Right lobe of liver (tissue), 6 donors: ENCODE results near the gene BCL10. TPM values are rescaled to one million over a fixed set of nuclear protein-coding genes. Genes with fewer than 3 reads are reported as not detected.

Experiments
- ATAC-seq, 4 donors: fragments of 200-7000 bp; cut with Tn5 transposase; one replicate each; pipeline ENCODE4 v1.9.1; 2020; ENCODE audit warnings: mild to moderate bottlenecking in 4 of 4, moderate library complexity in 4 of 4
- DNase-seq, 3 donors: peaks; one replicate each; pipeline ENCODE4 v3.0.0-alpha.2; 2020
- H3K27ac ChIP-seq, 3 donors: fragments of 200-600 bp; one replicate each; pipeline ENCODE4 v1.8.0; 2022
- H3K27me3 ChIP-seq, 2 donors: fragments of 200-600 bp; one replicate each; pipeline ENCODE4 v1.8.0; 2022
- H3K36me3 ChIP-seq, 4 donors: fragments of 200-600 bp; sonication (generic) in 1 of 4; one replicate each; pipeline versions ENCODE4 v1.5.1 to v1.8.0; 2017 to 2022; ENCODE audit warnings: control low read depth in 1 of 4
- H3K4me1 ChIP-seq, 4 donors: fragments of 200-600 bp; sonication (generic) in 1 of 4; one replicate each; pipeline versions ENCODE4 v1.5.1 to v1.8.0; 2017 to 2022; ENCODE audit warnings: control low read depth in 1 of 4
- H3K4me3 ChIP-seq, 3 donors: fragments of 200-600 bp; one replicate each; pipeline ENCODE4 v1.8.0; 2022
- H3K9me3 ChIP-seq, 4 donors: fragments of 200-600 bp; sonication (generic) in 1 of 4; one replicate each; pipeline versions ENCODE4 v1.5.1 to v1.8.0; 2017 to 2022; ENCODE audit warnings: control low read depth in 1 of 4
- CTCF ChIP-seq, 4 donors: fragments of 200-600 bp in 3 of 4; fragments of 450-650 bp in 1 of 4; IDR thresholded peaks; one replicate each; pipeline versions ENCODE4 v1.5.1 to v1.8.0; 2016 to 2022; ENCODE audit warnings: antibody characterized with exemption in 4 of 4, mild to moderate bottlenecking in 2 of 4
- POLR2A ChIP-seq: fragments of 450-650 bp; IDR thresholded peaks from one replicate; pipeline ENCODE4 v1.6.1; 2017; ENCODE audit warnings: antibody characterized with exemption, mild to moderate bottlenecking
- WGBS: methylation state at CpG from one replicate; pipeline ENCODE4 v1.1.6; 2018; ENCODE audit warnings: low coverage, low lambda C conversion rate; ENCODE audit not compliant: insufficient coverage; ENCODE audit errors: missing lambda C conversion rate; 5-methylcytosine and 5-hydroxymethylcytosine counted together
- intact Hi-C, 2 donors: fragments of 100-400 bp; cut with DNase I; formaldehyde crosslinking; loops; one replicate each; pipeline versions ENCODE4 v1.11.2 to v1.14.1; 2022
- small RNA-seq, 2 experiments: library from RNA; depleted of rRNA; stranded (forward); fragments of <200 nt; gene quantifications; one replicate each; pipeline ENCODE3, GENCODE V24; 2016
- total RNA-seq, 6 experiments: library from RNA; depleted of rRNA in 2 of 6; stranded (reverse); fragments of >200 nt in 2 of 6; fragmentation: NEBNext Ultra II Directional in 3 of 6; extraction: Animal tissue kit (Norgen Biotek cat#: 25700) in 3 of 6; gene quantifications; one replicate each; pipeline versions ENCODE4 v1.1.0 to v1.2.4, GENCODE V29; 2016 to 2023
- donor health status: DM: no; HTN: yes; CAD: no.
- donor health status: DM: no; HTN: no; CAD: no.
- donor health status: DM: no; HTN: no; CAD: no.
- donor health status: DM: no; HTN: yes; CAD: no.
- donor health status: DM: no; HTN: yes; CAD: no.

Gene BCL10
- total RNA-seq, 6 experiments from 2014 or later, result 7.3 to 14.1 (median 9.1) TPM

GRCh38 chr1:85220756-85221201 lies 55.7 kb downstream of the BCL10 start:
- 39% methylated on average over 7 of the region's 7 CpGs for WGBS
- no peak for ATAC-seq

GRCh38 chr1:85219853-85220610 lies 56.4 kb downstream of the BCL10 start:
- no peak for ATAC-seq
- no peaks in the 10 kb centered on the region for H3K36me3 ChIP-seq
- H3K4me1 ChIP-seq, result no peaks in the 10 kb centered on the region
- no peak for DNase-seq
- TF ChIP-seq POLR2A, result no peak
- no peak for TF ChIP-seq CTCF (IDR thresholded peaks at IDR 0.05)
- intact Hi-C loops, result no loop called here
- WGBS, result 67% methylated on average over 2 of the region's 2 CpGs
- no peaks in the 10 kb centered on the region for H3K9me3 ChIP-seq
- no peaks in the 10 kb centered on the region for H3K27me3 ChIP-seq
- no peak overlapping the region for H3K27ac ChIP-seq
- no peak overlapping the region for H3K4me3 ChIP-seq

More at GRCh38 chr1:85220756-85221201, 55.7 kb downstream of the BCL10 start:
- Histone ChIP-seq H3K4me3 (no peak overlapping the region), H3K4me1 (no peaks in the 10 kb centered on the region), H3K36me3 (no peaks in the 10 kb centered on the region), H3K27ac (no peak overlapping the region), H3K9me3 (no peaks in the 10 kb centered on the region), H3K27me3 (no peaks in the 10 kb centered on the region)
- no peak for TF ChIP-seq POLR2A
- no peak for TF ChIP-seq CTCF (IDR thresholded peaks at IDR 0.05)
- DNase-seq, result no peak
- intact Hi-C loops, result no loop called here

GRCh38 chr1:85216697-85217096 lies 59.7 kb downstream of the BCL10 start:
- no peak for ATAC-seq
- no peak for DNase-seq
- Histone ChIP-seq H3K4me3 (no peak overlapping the region), H3K4me1 (no peaks in the 10 kb centered on the region), H3K9me3 (no peaks in the 10 kb centered on the region), H3K27me3 (no peaks in the 10 kb centered on the region), H3K36me3 (no peaks in the 10 kb centered on the region), H3K27ac (no peak overlapping the region)
- TF ChIP-seq POLR2A, result no peak
- TF ChIP-seq CTCF (IDR thresholded peaks at IDR 0.05), result no peak
- intact Hi-C loops, result no loop called here

Small RNAs within 50 kb of the gene (small RNA-seq; reads per million reads assigned to genes)
- 0 reads per million in 2 experiments for gene RF00019

Other genes with a start within 250 kb of the BCL10 start
- under 1 TPM; 0.09 to 0.26 (median 0.15) TPM for gene MCOLN3, start 228.1 kb downstream of the BCL10 start, total RNA-seq
- gene SYDE2, start 75.6 kb downstream of the BCL10 start, total RNA-seq, result 1 to 10 TPM; 3.2 to 6.7 (median 4.4) TPM
- gene C1orf52, start 17.0 kb downstream of the BCL10 start, total RNA-seq, result 1 to 10 TPM; 4.7 to 8.0 (median 6.7) TPM
- gene DDAH1, start 188.5 kb upstream of the BCL10 start, total RNA-seq, result 10 to 100 TPM; 54.9 to 94.9 (median 66.2) TPM